H1 (cell line): ENCODE data around the gene FGB. TPM values are rescaled to one million over a fixed set of nuclear protein-coding genes. Genes with fewer than 3 reads are reported as not detected.
A peak's percentile ranks its signal among the peaks of the same experiment; 100 is the strongest.

Source experiments
- CTCF ChIA-PET: fragments of 300-600 bp; sonication (Branson Sonifier 250); formaldehyde crosslinking; loops from one replicate; lab custom pipeline; 2021; ENCODE audit not compliant: partially characterized antibody; lab: Charles Lee
- POLR2A ChIA-PET: fragments of 300-600 bp; sonication (Branson Sonifier 250); formaldehyde crosslinking; loops from one replicate; lab custom pipeline; 2021; ENCODE audit warnings: inconsistent platforms; ENCODE audit not compliant: partially characterized antibody; lab: Charles Lee
- DNase-seq, 2 experiments: peaks; one replicate each; pipeline versions ENCODE4 v3.0.0 to v3.0.0-alpha.2; 2010 to 2022; ENCODE audit warnings: low spot score in 2 of 2, low read depth in 1 of 2, mixed read lengths in 1 of 2
- FAIRE-seq: peaks from 2 replicates; lab custom pipeline; 2011; peaks lifted over from hg19 to GRCh38; lab: Jason Lieb, UNC
- H2AFZ ChIP-seq: 2 replicates; pipeline ENCODE4 v1.8.1; 2012; ENCODE audit warnings: low read length, inconsistent platforms
- H2AK5ac ChIP-seq: 2 replicates; pipeline ENCODE4 v1.6.1; 2013; ENCODE audit warnings: low read depth, low read length
- H2BK120ac ChIP-seq: replicated peaks from 2 replicates; pipeline ENCODE3; 2013; ENCODE audit warnings: low read depth, low read length, inconsistent platforms
- H2BK12ac ChIP-seq: 2 replicates; pipeline ENCODE4 v1.6.1; 2013; ENCODE audit warnings: low read depth, low read length
- H2BK15ac ChIP-seq: 2 replicates; pipeline ENCODE4 v1.6.1; 2013; ENCODE audit warnings: low read length
- H2BK20ac ChIP-seq: 2 replicates; pipeline ENCODE4 v1.6.1; 2013; ENCODE audit warnings: low read length
- H2BK5ac ChIP-seq: 2 replicates; pipeline ENCODE4 v1.6.1; 2013; ENCODE audit warnings: low read depth, low read length
- H3K14ac ChIP-seq: 2 replicates; pipeline ENCODE4 v1.6.1; 2013; ENCODE audit warnings: inconsistent platforms; ENCODE audit not compliant: insufficient read length
- H3K18ac ChIP-seq: 2 replicates; pipeline ENCODE4 v1.6.1; 2013; ENCODE audit warnings: low read length; ENCODE audit errors: extremely low read depth
- H3K23ac ChIP-seq: 2 replicates; pipeline ENCODE4 v1.6.1; 2013; ENCODE audit warnings: inconsistent platforms; ENCODE audit not compliant: insufficient read length
- H3K23me2 ChIP-seq: 2 replicates; pipeline ENCODE4 v1.6.1; 2013; ENCODE audit warnings: low read depth, low read length
- H3K27ac ChIP-seq: 2 replicates; pipeline ENCODE4 v1.6.1; 2011; ENCODE audit warnings: low read depth, low read length, inconsistent platforms
- H3K27me3 ChIP-seq, 4 experiments: replicated peaks in 1 of 4; 1 replicate in 1 of 4; 2 replicates in 3 of 4; pipeline versions ENCODE4 v1.6.1 to v1.8.1; 2011 to 2013; ENCODE audit warnings: low read length in 3 of 4, mild to moderate bottlenecking in 3 of 4, inconsistent platforms in 2 of 4, mixed read lengths in 2 of 4, moderate library complexity in 1 of 4; ENCODE audit not compliant: control insufficient read depth in 3 of 4, insufficient read depth in 3 of 4; ENCODE audit errors: extremely low read depth in 1 of 4
- H3K36me3 ChIP-seq, 4 experiments: 2 replicates each; pipeline versions ENCODE4 v1.6.1 to v1.8.1; 2011 to 2013; ENCODE audit warnings: mild to moderate bottlenecking in 4 of 4, low read length in 3 of 4, moderate library complexity in 2 of 4, control low read depth in 1 of 4, inconsistent platforms in 1 of 4; ENCODE audit not compliant: insufficient read depth in 4 of 4, control insufficient read depth in 2 of 4
- H3K4ac ChIP-seq: replicated peaks from 2 replicates; pipeline ENCODE3; 2013; ENCODE audit warnings: low read length, low read depth, mixed read lengths, inconsistent platforms; ENCODE audit not compliant: insufficient read length
- H3K4me1 ChIP-seq, 4 experiments: replicated peaks in 1 of 4; 1 replicate in 1 of 4; 2 replicates in 3 of 4; pipeline versions ENCODE4 v1.6.1 to v1.8.1; 2011 to 2013; ENCODE audit warnings: low read length in 3 of 4, inconsistent platforms in 2 of 4, mixed read lengths in 1 of 4; ENCODE audit not compliant: insufficient read depth in 4 of 4, control insufficient read depth in 3 of 4
- H3K4me2 ChIP-seq, 2 experiments: 2 replicates each; pipeline versions ENCODE4 v1.6.1 to v1.8.1; 2011 to 2013; ENCODE audit warnings: low read depth in 2 of 2, low read length in 2 of 2, control low read depth in 1 of 2, inconsistent platforms in 1 of 2, mild to moderate bottlenecking in 1 of 2; ENCODE audit not compliant: insufficient read depth in 1 of 2
- H3K4me3 ChIP-seq, 4 experiments: fragments of 200-600, 300-600 bp in 1 of 4; sonication (generic), shearing (Covaris generic), sonication (Bioruptor Twin) in 1 of 4; 2 replicates each; pipeline versions ENCODE4 v1.5.1 to v1.8.1; 2011 to 2016; ENCODE audit warnings: low read length in 4 of 4, low read depth in 3 of 4, control low read depth in 2 of 4, inconsistent platforms in 2 of 4, mild to moderate bottlenecking in 2 of 4, mixed read lengths in 1 of 4, moderate library complexity in 1 of 4; ENCODE audit not compliant: insufficient read depth in 2 of 4; ENCODE audit errors: extremely low read depth in 1 of 4
- H3K56ac ChIP-seq: replicated peaks from 2 replicates; pipeline ENCODE3; 2013; ENCODE audit warnings: low read depth, mild to moderate bottlenecking, mixed read lengths, low read length, inconsistent platforms; ENCODE audit not compliant: insufficient read length
- H3K79me1 ChIP-seq: 2 replicates; pipeline ENCODE4 v1.6.1; 2013; ENCODE audit warnings: low read depth, low read length, control low read depth
- H3K79me2 ChIP-seq, 2 experiments: 2 replicates each; pipeline versions ENCODE4 v1.6.1 to v1.8.1; 2012 to 2013; ENCODE audit warnings: low read length in 2 of 2, mild to moderate bottlenecking in 2 of 2, inconsistent platforms in 1 of 2; ENCODE audit not compliant: insufficient read depth in 2 of 2, control insufficient read depth in 1 of 2
- H3K9ac ChIP-seq, 4 experiments: replicated peaks in 1 of 4; 1 replicate in 1 of 4; 2 replicates in 3 of 4; pipeline versions ENCODE4 v1.6.1 to v1.8.1; 2011 to 2013; ENCODE audit warnings: low read depth in 3 of 4, low read length in 3 of 4, control low read depth in 2 of 4, mild to moderate bottlenecking in 2 of 4, moderate library complexity in 2 of 4, inconsistent platforms in 1 of 4; ENCODE audit errors: extremely low read depth in 1 of 4
- H3K9me3 ChIP-seq, 2 experiments: 2 replicates each; pipeline versions ENCODE4 v1.6.1 to v1.8.1; 2012 to 2013; ENCODE audit warnings: mild to moderate bottlenecking in 2 of 2, moderate library complexity in 2 of 2, control low read depth in 1 of 2, inconsistent platforms in 1 of 2, low read depth in 1 of 2, low read length in 1 of 2, mixed read lengths in 1 of 2; ENCODE audit not compliant: insufficient read depth in 2 of 2
- H4K20me1 ChIP-seq, 2 experiments: replicated peaks in 1 of 2; 2 replicates each; pipeline versions ENCODE3 to v1.8.1; 2011 to 2013; ENCODE audit warnings: inconsistent platforms in 2 of 2, low read length in 2 of 2, mild to moderate bottlenecking in 1 of 2; ENCODE audit not compliant: insufficient read depth in 2 of 2, control insufficient read depth in 1 of 2
- H4K5ac ChIP-seq: 2 replicates; pipeline ENCODE4 v1.6.1; 2013; ENCODE audit warnings: low read length, low read depth, mixed read lengths, inconsistent platforms; ENCODE audit not compliant: insufficient read length
- H4K8ac ChIP-seq: 2 replicates; pipeline ENCODE4 v1.8.0; 2013; ENCODE audit warnings: mild to moderate bottlenecking, moderate library complexity, low read length, inconsistent platforms; ENCODE audit not compliant: insufficient read depth; ENCODE audit errors: extremely low read depth
- H4K91ac ChIP-seq: replicated peaks from 2 replicates; pipeline ENCODE3; 2013; ENCODE audit warnings: low read length, mixed read lengths, inconsistent platforms; ENCODE audit not compliant: insufficient read length
- BCL11A ChIP-seq, 2 experiments: IDR thresholded peaks; one replicate each; pipeline ENCODE4 v1.6.1; 2011; ENCODE audit warnings: low read depth in 2 of 2, low read length in 2 of 2, mild to moderate bottlenecking in 2 of 2
- POLR2AphosphoS5 ChIP-seq: IDR thresholded peaks from 2 replicates; pipeline ENCODE4 v1.6.1; 2011; ENCODE audit warnings: low read depth, low read length
- TAF7 ChIP-seq: optimal IDR thresholded peaks from 2 replicates; pipeline ENCODE3; 2011; ENCODE audit warnings: low read depth, mild to moderate bottlenecking, inconsistent platforms, low read length, moderate library complexity, borderline replicate concordance
- WGBS, 2 experiments: shearing (Covaris generic) in 1 of 2; methylation state at CpG; one replicate each; pipeline versions ENCODE4 v1.1.6 to v1.1.7; 2013 to 2015; ENCODE audit warnings: low lambda C conversion rate in 2 of 2, mixed read lengths in 2 of 2, inconsistent platforms in 1 of 2, low coverage in 1 of 2, missing lambda C conversion rate in 1 of 2; ENCODE audit not compliant: insufficient replicate concordance in 2 of 2, insufficient coverage in 1 of 2, insufficient read length in 1 of 2; ENCODE audit errors: extremely low coverage in 1 of 2, missing lambda C conversion rate in 1 of 2; 5-methylcytosine and 5-hydroxymethylcytosine counted together
- polyA plus RNA-seq, 7 experiments: library from polyadenylated mRNA; depleted of rRNA in 3 of 7; stranded (reverse) in 5 of 7; unstranded in 2 of 7; fragments of >200 nt in 5 of 7; fragments of 200-250 nt in 2 of 7; gene quantifications; 1 replicate in 5 of 7; 2 replicates in 1 of 7; 4 replicates in 1 of 7; pipeline versions ENCODE4 v1.2.1 to v1.2.3, GENCODE V29; 2011 to 2013; ENCODE audit warnings: missing spikeins in 2 of 7, mixed read lengths in 2 of 7
- total RNA-seq: library from RNA; stranded (reverse); fragmentation: NEBNext Ultra II Directional; extraction: Animal tissue kit (Norgen Biotek cat#: 25700); gene quantifications from 2 replicates; pipeline ENCODE4 v1.2.1, GENCODE V29; 2021

The FGB gene
- total and polyA plus RNA-seq, 2 of the 8 experiments (the other 6 are each of a cell fraction or from before 2014, with no cell fraction given), result not detected

DNA sequence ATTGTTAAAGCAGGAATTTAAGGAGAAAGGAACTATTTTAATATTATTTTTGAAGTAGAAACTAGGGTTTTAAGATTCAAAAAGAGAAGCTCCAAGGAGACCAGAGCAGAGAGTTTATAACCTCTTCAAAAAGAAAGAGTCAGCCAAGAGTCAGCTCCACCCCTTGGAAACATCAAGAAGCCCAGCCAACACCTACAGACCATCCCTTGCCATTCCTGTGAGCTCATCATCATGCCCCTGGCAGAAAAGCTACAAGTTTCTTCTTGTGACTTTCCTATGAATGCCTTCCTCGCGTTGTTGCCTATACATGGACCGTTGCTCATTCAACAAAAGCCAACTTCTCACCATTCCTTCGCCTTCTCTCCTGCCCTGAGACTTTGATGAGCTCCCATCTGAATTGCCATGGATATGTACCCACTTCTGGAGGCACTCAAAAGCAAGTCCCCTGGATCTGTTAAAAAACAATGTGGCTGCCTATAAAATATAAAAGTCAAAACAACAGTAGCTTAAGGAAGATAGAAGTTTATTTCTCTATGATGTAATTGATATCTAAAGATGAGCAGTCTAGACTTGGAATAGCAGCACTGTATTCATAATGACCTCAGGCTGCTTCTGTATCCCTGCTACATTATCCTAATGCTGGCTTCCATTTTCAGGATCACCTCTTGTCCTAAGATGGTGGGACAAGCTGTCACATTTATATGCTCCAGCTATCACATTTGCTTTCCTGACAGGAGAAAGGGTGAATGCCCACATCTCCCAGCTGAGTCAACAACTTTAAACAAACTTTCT is 32.9 kb upstream of the FGB start:
- Histone ChIP-seq H3K79me1 (no peaks in the 10 kb centered on the region), H3K4me2 (no peak overlapping the region), H3K4ac (no peak overlapping the region), H3K14ac (no peak overlapping the region), H4K20me1 (peaks cover 0 to 4% of the 10 kb centered on the region in 2 experiments), H3K4me3 (no peak overlapping the region), H3K18ac (no peak overlapping the region), H4K8ac (no peak overlapping the region), H3K23ac (no peak overlapping the region), H3K36me3 (no peaks in the 10 kb centered on the region), H4K91ac (no peak overlapping the region), H2BK120ac (no peak overlapping the region), H2AFZ (0 out of 2 replicates have a peak overlapping the region, but pooled peaks have one; percentile 70), H3K27me3 (no peaks in the 10 kb centered on the region), H3K23me2 (no peaks in the 10 kb centered on the region), H2BK12ac (no peak overlapping the region), H4K5ac (no peak overlapping the region), H3K27ac (no peak overlapping the region), H2BK5ac (no peak overlapping the region), H3K79me2 (no peaks in the 10 kb centered on the region), H3K9ac (no peak overlapping the region), H2AK5ac (no peak overlapping the region), H3K9me3 (no peaks in the 10 kb centered on the region), H2BK15ac (no peak overlapping the region), H3K4me1 (no peaks in the 10 kb centered on the region), H2BK20ac (no peak overlapping the region), H3K56ac (no peak overlapping the region)
- ChIA-PET CTCF (interaction anchor here (0.6 to 1.7 kb wide), 13 partner anchors 13 to 282 kb away, joined by 3 to 9 read pairs (median 3); no protein-coding TSS in a partner anchor), POLR2A (no interaction called here)
- WGBS, 2 experiments, result 94% methylated on average over 4 of the region's 4 CpGs; no CpG with 5 or more reads in 1 of the 2 experiments
- no peak for TF ChIP-seq TAF7
- no peak for TF ChIP-seq POLR2AphosphoS5
- no peak for TF ChIP-seq BCL11A (IDR thresholded peaks at IDR 0.05; ENCODE audit: low read depth in 2 of 2, low read length in 2 of 2)
- no peak for DNase-seq
- FAIRE-seq, result no peak
